ENCODE results near the gene ADRA2C. TPM values are rescaled to one million over a fixed set of nuclear protein-coding genes. Genes with fewer than 3 reads are reported as not detected.
"Not testable (repeated sequence)": the region's sequence is repeated elsewhere in the genome, so short reads cannot be mapped to it uniquely, and the experiment has no call there.

The ADRA2C gene
- total and polyA plus RNA-seq, 9 of the 15 experiments (the other 6 are each of a cell fraction or from before 2014, with no cell fraction given): 0.06 to 0.58 (median 0.14) TPM; not detected in 2

- H3K27me3 ChIP-seq (ENCODE audit: control insufficient read depth in 2 of 2, insufficient read depth in 2 of 2, low read length in 2 of 2): peaks cover 2 to 38% of the 10 kb centered on the region in 2 experiments; a peak in 3 of 5 replicates
- H3K4me2 ChIP-seq (ENCODE audit: insufficient read depth, low read length): no peak overlapping the region
- FAIRE-seq: no peak
- POLR2A ChIA-PET: no interaction called here
- H2AFZ ChIP-seq (ENCODE audit: low read depth, low read length): no peak overlapping the region
- no peak overlapping the region for H3K27ac ChIP-seq (ENCODE audit: extremely low read depth, low read depth, low read length)
- TF ChIP-seq SP1 (CRISPR knock-in tag; IDR thresholded peaks at IDR 0.05): no peak
- TF ChIP-seq CHD2 (IDR thresholded peaks at IDR 0.05; ENCODE audit: low read depth, low read length): no peak
- H3K9me1 ChIP-seq (ENCODE audit: control insufficient read depth, insufficient read depth, low read length): no peaks in the 10 kb centered on the region
- ATAC-seq: no peak
- H3K4me1 ChIP-seq (replicated peaks in 1 of 2; ENCODE audit: control insufficient read depth in 2 of 2, insufficient read depth in 2 of 2, low read length in 2 of 2): no peaks in the 10 kb centered on the region; a peak in 1 of 5 replicates
- no peaks in the 10 kb centered on the region for H3K79me2 ChIP-seq (ENCODE audit: control insufficient read depth, insufficient read depth, low read length)
- H3K9ac ChIP-seq (ENCODE audit: insufficient read depth in 1 of 2, low read depth in 2 of 2, low read length in 2 of 2): no peak overlapping the region
- 2% methylated on average over 29 of the region's 29 CpGs for WGBS (ENCODE audit: insufficient coverage, low coverage, missing lambda C conversion rate)
- CTCF ChIA-PET (ENCODE audit: low intra/inter-chr PET ratio): no interaction called here
- peaks cover 2% of the 10 kb centered on the region; the same call in 1 of the 2 replicates for H3K9me3 ChIP-seq (replicated peaks; ENCODE audit: control insufficient read depth, insufficient read depth, low read depth, low read length)
- in situ Hi-C loops (cut with MboI) (no loop called here), intact Hi-C loops (cut with micrococcal nuclease) (no loop called here)
- no peak overlapping the region for H3K4me3 ChIP-seq
- no TSS peak for BruUV-seq (replicated peaks)
- no peaks in the 10 kb centered on the region for H4K20me1 ChIP-seq (replicated peaks; ENCODE audit: control insufficient read depth, insufficient read depth, low read length)
- H3K36me3 ChIP-seq (ENCODE audit: control insufficient read depth, insufficient read depth, low read length): no peaks in the 10 kb centered on the region
- no peak for DNase-seq (ENCODE audit: extremely low read depth in 1 of 4, low spot score in 3 of 4)
Measured at GRCh38 chr4:3813151-3814052, 47.2 kb downstream of the ADRA2C start.

GRCh38 chr4:3814053-3814570 lies 47.9 kb downstream of the ADRA2C start:
- in situ Hi-C loops (cut with MboI): no loop called here
- POLR2A ChIA-PET: interaction anchor here (0.5 kb wide), 1 partner anchor 423 kb away, joined by 3 read pairs; no protein-coding TSS in a partner anchor
- no peak for FAIRE-seq

GRCh38 chr4:3814838-3815237 lies 48.7 kb downstream of the ADRA2C start:
- peak; percentile 51 for FAIRE-seq
- CTCF ChIA-PET (ENCODE audit: low intra/inter-chr PET ratio): not testable (repeated sequence)

More at GRCh38 chr4:3814053-3814570, 47.9 kb downstream of the ADRA2C start:
- Histone ChIP-seq H2AFZ (ENCODE audit: low read depth, low read length) (no peak overlapping the region), H3K4me3 (no peak overlapping the region), H3K4me2 (ENCODE audit: insufficient read depth, low read length) (no peak overlapping the region), H3K9ac (ENCODE audit: insufficient read depth in 1 of 2, low read depth in 2 of 2, low read length in 2 of 2) (no peak overlapping the region), H3K9me3 (replicated peaks; ENCODE audit: control insufficient read depth, insufficient read depth, low read depth, low read length) (peaks cover 2% of the 10 kb centered on the region; the same call in 1 of the 2 replicates), H3K27me3 (ENCODE audit: control insufficient read depth in 2 of 2, insufficient read depth in 2 of 2, low read length in 2 of 2) (peaks cover 0 to 37% of the 10 kb centered on the region in 2 experiments; a peak in 2 of 5 replicates), H3K9me1 (ENCODE audit: control insufficient read depth, insufficient read depth, low read length) (no peaks in the 10 kb centered on the region), H3K27ac (ENCODE audit: extremely low read depth, low read depth, low read length) (no peak overlapping the region), H3K4me1 (replicated peaks in 1 of 2; ENCODE audit: control insufficient read depth in 2 of 2, insufficient read depth in 2 of 2, low read length in 2 of 2) (no peaks in the 10 kb centered on the region; a peak in 1 of 5 replicates), H4K20me1 (replicated peaks; ENCODE audit: control insufficient read depth, insufficient read depth, low read length) (no peaks in the 10 kb centered on the region), H3K36me3 (ENCODE audit: control insufficient read depth, insufficient read depth, low read length) (no peaks in the 10 kb centered on the region), H3K79me2 (ENCODE audit: control insufficient read depth, insufficient read depth, low read length) (no peaks in the 10 kb centered on the region)
- intact Hi-C loops (cut with micrococcal nuclease): no loop called here
- ATAC-seq (no peak), DNase-seq (ENCODE audit: extremely low read depth in 1 of 4, low spot score in 3 of 4) (no peak)
- CTCF ChIA-PET (ENCODE audit: low intra/inter-chr PET ratio): no interaction called here
- TF ChIP-seq SMARCA5 (IDR thresholded peaks at IDR 0.05) (no peak), ZEB2 (IDR thresholded peaks at IDR 0.05) (no peak), DDX20 (tag; IDR thresholded peaks at IDR 0.05; ENCODE audit: low read depth) (no peak)
- 2% methylated on average over 5 of the region's 6 CpGs for WGBS (ENCODE audit: insufficient coverage, low coverage, missing lambda C conversion rate)
- no TSS peak for BruUV-seq (replicated peaks)

More at GRCh38 chr4:3814838-3815237, 48.7 kb downstream of the ADRA2C start:
- H3K9ac ChIP-seq (ENCODE audit: insufficient read depth in 1 of 2, low read depth in 2 of 2, low read length in 2 of 2); POLR2A ChIA-PET; H3K79me2 ChIP-seq (ENCODE audit: control insufficient read depth, insufficient read depth, low read length); H3K4me3 ChIP-seq; H4K20me1 ChIP-seq (replicated peaks; ENCODE audit: control insufficient read depth, insufficient read depth, low read length); H3K4me2 ChIP-seq (ENCODE audit: insufficient read depth, low read length); H3K4me1 ChIP-seq (replicated peaks in 1 of 2; ENCODE audit: control insufficient read depth in 2 of 2, insufficient read depth in 2 of 2, low read length in 2 of 2); H3K9me1 ChIP-seq (ENCODE audit: control insufficient read depth, insufficient read depth, low read length); H3K36me3 ChIP-seq (ENCODE audit: control insufficient read depth, insufficient read depth, low read length); ATAC-seq; BruUV-seq (replicated peaks); DNase-seq (ENCODE audit: extremely low read depth in 1 of 4, low spot score in 3 of 4); H2AFZ ChIP-seq (ENCODE audit: low read depth, low read length); H3K27ac ChIP-seq (ENCODE audit: extremely low read depth, low read depth, low read length); intact Hi-C loops (cut with micrococcal nuclease); in situ Hi-C loops (cut with MboI); H3K9me3 ChIP-seq (replicated peaks; ENCODE audit: control insufficient read depth, insufficient read depth, low read depth, low read length): not testable (repeated sequence)
- H3K27me3 ChIP-seq (ENCODE audit: control insufficient read depth in 2 of 2, insufficient read depth in 2 of 2, low read length in 2 of 2): peaks cover 0 to 37% of the 10 kb centered on the region in 2 experiments; a peak in 2 of 5 replicates

Measured in K562 (cell line).